Mesothelial cell of epicardium (in vitro differentiated cells): Measurements from ENCODE around the gene STK33. TPM values are rescaled to one million over a fixed set of nuclear protein-coding genes. Genes with fewer than 3 reads are reported as not detected.

Experiments used
- DNase-seq, 2 experiments: peaks; one replicate each; pipeline ENCODE4 v3.0.0; 2021; ENCODE audit warnings: low spot score in 2 of 2; ENCODE audit not compliant: unreplicated experiment in 2 of 2
- H3K27ac Mint-ChIP-seq: 2 replicates; pipeline ENCODE4 v1.8.0; 2021; ENCODE audit warnings: mixed read lengths
- H3K27me3 Mint-ChIP-seq: 2 replicates; pipeline ENCODE4 v1.8.0; 2021; ENCODE audit warnings: low read depth, mixed read lengths
- H3K36me3 Mint-ChIP-seq: 2 replicates; pipeline ENCODE4 v1.8.0; 2021; ENCODE audit warnings: mixed read lengths
- H3K4me1 Mint-ChIP-seq: 2 replicates; pipeline ENCODE4 v1.8.0; 2021; ENCODE audit warnings: mixed read lengths
- H3K4me3 Mint-ChIP-seq: 2 replicates; pipeline ENCODE4 v1.8.0; 2021; ENCODE audit warnings: mild to moderate bottlenecking, moderate library complexity, mixed read lengths
- H3K9me3 Mint-ChIP-seq: 2 replicates; pipeline ENCODE4 v1.8.0; 2021; ENCODE audit warnings: mixed read lengths
- total RNA-seq: library from RNA; stranded (reverse); gene quantifications from 3 replicates; pipeline ENCODE4 v1.2.1, GENCODE V29; 2021
- TF ChIP-seq, protein P1 (sequence below): fragments of 200-600 bp; sonication (generic); IDR thresholded peaks from one replicate; pipeline ENCODE4 v1.5.0; 2021; ENCODE audit warnings: antibody characterized with exemption; ENCODE audit not compliant: unreplicated experiment

The STK33 gene
- total RNA-seq, 1 donor from 2014 or later, result 12.2 TPM

DNA sequence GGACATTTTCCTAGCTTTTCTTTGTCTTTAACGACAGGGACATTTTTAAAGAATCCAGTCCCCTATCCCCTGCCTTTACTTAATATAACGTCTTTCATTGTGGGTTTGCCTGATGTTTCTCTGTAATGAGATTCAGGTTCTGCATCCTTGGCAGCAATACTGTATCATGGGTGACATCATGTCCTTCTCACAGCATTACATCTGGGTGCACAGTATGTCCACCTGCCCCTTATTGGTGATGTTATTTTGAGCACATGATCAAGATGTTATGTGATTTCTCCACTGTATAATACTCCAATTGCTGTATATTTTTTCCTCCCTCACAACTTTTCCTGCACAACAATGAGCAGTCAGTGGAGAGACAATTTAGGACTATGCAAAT lies 9.7 kb upstream of the STK33 start:
- Mint-ChIP-seq H3K4me1 (no peaks in the 10 kb centered on the region), H3K27ac (no peak overlapping the region), H3K4me3 (no peak overlapping the region), H3K27me3 (peaks cover 12% of the 10 kb centered on the region), H3K36me3 (no peaks in the 10 kb centered on the region), H3K9me3 (no peaks in the 10 kb centered on the region)
- TF ChIP-seq, protein P1, sequence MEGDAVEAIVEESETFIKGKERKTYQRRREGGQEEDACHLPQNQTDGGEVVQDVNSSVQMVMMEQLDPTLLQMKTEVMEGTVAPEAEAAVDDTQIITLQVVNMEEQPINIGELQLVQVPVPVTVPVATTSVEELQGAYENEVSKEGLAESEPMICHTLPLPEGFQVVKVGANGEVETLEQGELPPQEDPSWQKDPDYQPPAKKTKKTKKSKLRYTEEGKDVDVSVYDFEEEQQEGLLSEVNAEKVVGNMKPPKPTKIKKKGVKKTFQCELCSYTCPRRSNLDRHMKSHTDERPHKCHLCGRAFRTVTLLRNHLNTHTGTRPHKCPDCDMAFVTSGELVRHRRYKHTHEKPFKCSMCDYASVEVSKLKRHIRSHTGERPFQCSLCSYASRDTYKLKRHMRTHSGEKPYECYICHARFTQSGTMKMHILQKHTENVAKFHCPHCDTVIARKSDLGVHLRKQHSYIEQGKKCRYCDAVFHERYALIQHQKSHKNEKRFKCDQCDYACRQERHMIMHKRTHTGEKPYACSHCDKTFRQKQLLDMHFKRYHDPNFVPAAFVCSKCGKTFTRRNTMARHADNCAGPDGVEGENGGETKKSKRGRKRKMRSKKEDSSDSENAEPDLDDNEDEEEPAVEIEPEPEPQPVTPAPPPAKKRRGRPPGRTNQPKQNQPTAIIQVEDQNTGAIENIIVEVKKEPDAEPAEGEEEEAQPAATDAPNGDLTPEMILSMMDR, result no peak
- no peak for DNase-seq

DNA sequence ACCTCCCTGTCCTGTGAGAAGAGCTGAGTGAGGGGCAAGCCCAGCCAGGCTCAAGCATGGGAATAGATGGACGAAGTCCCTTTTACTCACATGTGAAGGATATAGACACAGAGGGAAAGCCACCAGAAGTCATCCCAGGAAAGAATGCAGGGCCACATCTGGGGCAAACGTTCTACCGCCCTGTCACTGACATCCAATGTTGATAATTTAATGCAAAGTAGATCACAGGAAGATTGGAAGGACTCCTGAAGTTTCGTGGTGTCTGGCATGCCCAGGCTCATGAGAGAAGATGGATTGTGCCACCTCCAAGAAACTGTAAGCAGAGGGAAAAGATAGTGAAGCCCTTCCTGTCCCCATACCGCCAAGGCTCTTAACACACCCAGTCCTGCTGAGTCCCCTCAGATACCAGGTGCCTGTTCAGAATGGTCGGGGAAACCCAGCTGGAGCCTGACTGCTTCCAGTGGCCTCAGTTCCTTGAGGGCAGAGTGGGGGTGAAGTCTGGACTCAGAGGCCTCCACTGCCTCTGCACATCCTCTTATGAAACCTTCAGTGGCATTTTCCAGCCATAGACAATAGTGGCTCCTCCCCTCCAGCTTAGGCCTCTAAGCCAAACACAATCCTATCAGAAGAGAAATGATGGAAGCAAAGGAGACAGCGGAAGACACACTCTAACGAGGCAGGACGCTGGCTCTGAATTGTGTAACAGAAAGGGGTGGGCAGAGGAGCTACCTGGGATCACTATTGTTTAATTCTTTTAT lies 7.5 kb upstream of the STK33 start:
- DNase-seq, result no peak
- TF ChIP-seq, protein P1, result no peak

DNA sequence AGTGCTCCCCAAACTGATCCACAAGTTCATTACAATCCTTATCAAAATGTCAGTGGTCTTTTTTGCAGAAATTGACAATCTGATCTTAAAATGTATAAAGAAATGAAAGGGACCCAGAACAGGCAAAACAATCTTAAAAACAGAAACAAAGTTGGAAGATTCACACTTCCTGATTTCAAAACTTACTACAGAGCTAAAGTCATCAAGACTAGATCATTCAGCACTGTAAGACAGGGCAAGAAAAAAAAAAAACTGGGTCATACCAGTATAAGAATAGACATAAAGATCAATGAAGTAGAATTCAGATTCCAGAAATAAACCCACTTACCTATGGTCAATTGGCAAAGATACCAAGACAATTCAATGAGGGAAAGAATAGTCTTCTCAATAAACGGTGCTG lies 4.5 kb upstream of the STK33 start:
- no peak for DNase-seq
- H3K4me3 Mint-ChIP-seq, result no peak overlapping the region
- TF ChIP-seq, protein P1, result no peak
- peaks cover 25% of the 10 kb centered on the region for H3K27me3 Mint-ChIP-seq
- H3K27ac Mint-ChIP-seq, result no peak overlapping the region
- H3K9me3 Mint-ChIP-seq, result no peaks in the 10 kb centered on the region
- H3K4me1 Mint-ChIP-seq, result peaks cover 6% of the 10 kb centered on the region
- H3K36me3 Mint-ChIP-seq, result no peaks in the 10 kb centered on the region

More for the DNA sequence above, 7.5 kb upstream of the STK33 start:
- no peaks in the 10 kb centered on the region for H3K4me1 Mint-ChIP-seq
- H3K36me3 Mint-ChIP-seq, result no peaks in the 10 kb centered on the region
- H3K9me3 Mint-ChIP-seq, result no peaks in the 10 kb centered on the region
- H3K27ac Mint-ChIP-seq, result no peak overlapping the region
- no peak overlapping the region for H3K4me3 Mint-ChIP-seq
- H3K27me3 Mint-ChIP-seq, result peaks cover 26% of the 10 kb centered on the region

DNA sequence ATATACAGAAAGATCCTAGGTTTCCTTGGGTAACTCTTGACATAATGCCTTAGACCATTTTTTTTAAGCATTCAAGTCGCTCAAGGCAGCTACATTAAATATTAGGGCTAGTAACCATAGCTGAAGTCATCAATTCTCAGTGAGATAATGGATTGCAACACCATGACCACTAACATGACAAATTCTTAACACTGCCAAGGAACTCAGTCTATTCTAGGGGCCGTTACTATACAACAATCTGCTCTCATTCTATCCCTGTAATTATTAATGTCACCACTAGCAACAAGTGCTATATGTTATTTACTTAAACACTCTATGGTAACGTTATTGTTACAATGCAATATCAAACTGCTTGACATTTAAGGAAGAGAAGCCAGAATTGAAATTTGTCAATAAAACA lies 3.2 kb upstream of the STK33 start:
- TF ChIP-seq, protein P1, result no peak
- Mint-ChIP-seq H3K4me1 (peaks cover 11% of the 10 kb centered on the region), H3K36me3 (no peaks in the 10 kb centered on the region), H3K27me3 (peaks cover 34% of the 10 kb centered on the region), H3K4me3 (no peak overlapping the region), H3K9me3 (no peaks in the 10 kb centered on the region), H3K27ac (no peak overlapping the region)
- no peak for DNase-seq

DNA sequence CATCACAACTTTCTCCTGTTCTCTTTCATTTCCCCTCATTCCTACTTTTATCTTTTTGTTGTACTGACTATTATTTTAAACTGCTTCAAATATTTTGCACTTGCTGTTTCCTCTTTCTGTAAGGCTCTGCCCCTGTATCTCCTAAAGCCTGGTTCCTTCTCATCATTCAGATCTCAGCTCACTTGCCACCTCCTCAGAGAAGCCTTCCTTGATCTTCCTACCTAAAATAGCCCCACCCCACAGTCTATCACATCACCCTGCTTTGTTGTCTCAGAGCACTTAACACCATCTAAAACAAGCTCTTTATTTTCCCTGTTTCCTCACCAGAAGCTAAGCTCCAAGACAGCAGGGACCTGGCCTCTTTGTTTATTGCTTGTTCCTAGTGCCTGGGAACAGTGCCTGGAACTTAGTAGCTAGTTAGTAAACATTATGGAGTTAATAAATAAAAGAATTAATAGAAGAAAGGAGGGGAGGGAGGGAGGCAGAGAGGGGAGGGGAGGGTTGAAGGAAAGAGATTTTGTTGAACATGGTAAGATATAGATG lies 2.5 kb upstream of the STK33 start:
- no peak for DNase-seq
- no peaks in the 10 kb centered on the region for H3K9me3 Mint-ChIP-seq
- H3K27me3 Mint-ChIP-seq, result peaks cover 38% of the 10 kb centered on the region
- H3K4me3 Mint-ChIP-seq, result no peak overlapping the region
- peaks cover 11% of the 10 kb centered on the region for H3K4me1 Mint-ChIP-seq
- TF ChIP-seq, protein P1, result no peak
- no peak overlapping the region for H3K27ac Mint-ChIP-seq
- H3K36me3 Mint-ChIP-seq, result no peaks in the 10 kb centered on the region
